Endothelial cell of umbilical vein (primary cell): ENCODE results near the gene MASP1. TPM values are rescaled to one million over a fixed set of nuclear protein-coding genes. Genes with fewer than 3 reads are reported as not detected.

ENCODE experiments used
- BruUV-seq: library from RNA; stranded (reverse); fragments of 400-500 nt; replicated peaks from 2 replicates; lab custom pipeline; 2021; lab: Mats Ljungman, UMichigan
- CTCF ChIA-PET: fragments of 300-600, 350-600 bp; sonication (Branson Sonifier 250); formaldehyde crosslinking; loops from one replicate; lab custom pipeline; 2021; ENCODE audit warnings: antibody characterized with exemption, inconsistent platforms; lab: Charles Lee
- POLR2A ChIA-PET: fragments of 300-600, 350-600 bp; sonication (Branson Sonifier 250); formaldehyde crosslinking; loops from one replicate; lab custom pipeline; 2021; ENCODE audit warnings: antibody characterized with exemption, inconsistent platforms; lab: Charles Lee
- DNase-seq: peaks from one replicate; pipeline ENCODE4 v3.0.0-alpha.2; 2011; ENCODE audit warnings: low read depth, low spot score
- FAIRE-seq: peaks from 2 replicates; lab custom pipeline; 2011; peaks lifted over from hg19 to GRCh38; lab: Jason Lieb, UNC
- H2AFZ ChIP-seq: 2 replicates; pipeline ENCODE4 v1.6.0; 2012; ENCODE audit warnings: low read depth, low read length, control low read depth, inconsistent platforms
- H3K27ac ChIP-seq: 2 replicates; pipeline ENCODE4 v1.5.1; 2011; ENCODE audit warnings: low read depth, mild to moderate bottlenecking, control low read depth, low read length, moderate library complexity; ENCODE audit not compliant: insufficient read depth
- H3K27me3 ChIP-seq, 2 experiments: 2 replicates each; pipeline versions ENCODE4 v1.6.0 to v1.6.1; 2011; ENCODE audit warnings: low read length in 2 of 2, mixed read lengths in 1 of 2; ENCODE audit not compliant: control insufficient read depth in 2 of 2, insufficient read depth in 2 of 2
- H3K36me3 ChIP-seq, 2 experiments: 2 replicates in 1 of 2; 3 replicates in 1 of 2; pipeline ENCODE4 v1.5.1; 2011; ENCODE audit warnings: low read length in 2 of 2, mild to moderate bottlenecking in 1 of 2, moderate library complexity in 1 of 2; ENCODE audit not compliant: control insufficient read depth in 2 of 2, insufficient read depth in 2 of 2; ENCODE audit errors: extremely low read depth in 1 of 2
- H3K4me1 ChIP-seq: 3 replicates; pipeline ENCODE4 v1.5.1; 2011; ENCODE audit warnings: mild to moderate bottlenecking, low read length; ENCODE audit not compliant: control insufficient read depth, insufficient read depth; ENCODE audit errors: extremely low read depth
- H3K4me2 ChIP-seq: 2 replicates; pipeline ENCODE4 v1.6.1; 2011; ENCODE audit warnings: low read length, control low read depth, mixed read lengths; ENCODE audit not compliant: insufficient read depth
- H3K4me3 ChIP-seq, 3 experiments: fragments of 200-600 bp in 1 of 3; sonication (generic), shearing (Covaris generic) in 1 of 3; replicated peaks in 1 of 3; 2 replicates each; pipeline ENCODE4 v1.5.1; 2011 to 2016; ENCODE audit warnings: control low read depth in 3 of 3, low read length in 3 of 3, mild to moderate bottlenecking in 2 of 3, inconsistent platforms in 1 of 3, low read depth in 1 of 3, moderate library complexity in 1 of 3; ENCODE audit not compliant: insufficient read depth in 1 of 3
- H3K79me2 ChIP-seq: 2 replicates; pipeline ENCODE4 v1.6.0; 2012; ENCODE audit warnings: low read length, inconsistent platforms; ENCODE audit not compliant: control insufficient read depth, insufficient read depth
- H3K9ac ChIP-seq: replicated peaks from 2 replicates; pipeline ENCODE3; 2011; ENCODE audit warnings: low read length, control low read depth; ENCODE audit not compliant: insufficient read depth; ENCODE audit errors: extremely low read depth
- H3K9me1 ChIP-seq: replicated peaks from 3 replicates; pipeline ENCODE4 v1.6.0; 2011; ENCODE audit warnings: mild to moderate bottlenecking, low read length; ENCODE audit not compliant: control insufficient read depth, insufficient read depth; ENCODE audit errors: extremely low read depth
- H3K9me3 ChIP-seq: replicated peaks from 2 replicates; pipeline ENCODE4 v1.5.1; 2012; ENCODE audit warnings: low read length, inconsistent platforms; ENCODE audit not compliant: control insufficient read depth, insufficient read depth
- H4K20me1 ChIP-seq: replicated peaks from 2 replicates; pipeline ENCODE3; 2011; ENCODE audit warnings: mild to moderate bottlenecking, low read length; ENCODE audit not compliant: control insufficient read depth, insufficient read depth; ENCODE audit errors: extremely low read depth
- CTCF ChIP-seq, 2 donors: IDR thresholded peaks; 1 replicate in 1 of 2; 2 replicates in 1 of 2; pipeline ENCODE4 v1.5.1; 2011; ENCODE audit warnings: low read length in 2 of 2, mild to moderate bottlenecking in 2 of 2, moderate library complexity in 2 of 2, control low read depth in 1 of 2, inconsistent platforms in 1 of 2, low read depth in 1 of 2; ENCODE audit not compliant: insufficient read depth in 1 of 2; ENCODE audit errors: extremely low read depth in 1 of 2
- EZH2 ChIP-seq: IDR thresholded peaks from 2 replicates; pipeline ENCODE4 v1.6.1; 2012; ENCODE audit warnings: borderline replicate concordance, low read depth, mild to moderate bottlenecking, moderate library complexity, low read length, inconsistent platforms; ENCODE audit not compliant: severe bottlenecking
- FOS ChIP-seq: IDR thresholded peaks from 2 replicates; pipeline ENCODE4 v1.6.1; 2011; ENCODE audit warnings: mild to moderate bottlenecking, low read length, moderate library complexity, borderline replicate concordance; ENCODE audit not compliant: insufficient read depth
- GATA2 ChIP-seq: IDR thresholded peaks from 2 replicates; pipeline ENCODE4 v1.7.0; 2011; ENCODE audit warnings: low read depth, mild to moderate bottlenecking, moderate library complexity, mixed read lengths, low read length; ENCODE audit not compliant: insufficient read length, insufficient read depth
- JUN ChIP-seq: IDR thresholded peaks from 2 replicates; pipeline ENCODE4 v1.6.1; 2011; ENCODE audit warnings: borderline replicate concordance, low read depth; ENCODE audit not compliant: insufficient read length, insufficient read depth
- MAX ChIP-seq: IDR thresholded peaks from 2 replicates; pipeline ENCODE4 v1.6.1; 2011; ENCODE audit not compliant: insufficient read depth, insufficient read length
- MYC ChIP-seq: IDR thresholded peaks from one replicate; pipeline ENCODE4 v1.6.1; 2011; ENCODE audit warnings: mild to moderate bottlenecking, low read depth, low read length
- POLR2A ChIP-seq: IDR thresholded peaks from 2 replicates; pipeline ENCODE4 v1.6.1; 2012; ENCODE audit warnings: low read depth, mild to moderate bottlenecking, control low read depth, low read length
- POLR2AphosphoS5 ChIP-seq: IDR thresholded peaks from 2 replicates; pipeline ENCODE4 v1.6.1; 2012; ENCODE audit warnings: low read depth, mild to moderate bottlenecking, control low read depth, low read length, moderate library complexity; ENCODE audit not compliant: insufficient read depth
- dilution Hi-C: fragments of 300-500 bp; cut with MboI; formaldehyde crosslinking; loops from one replicate; pipeline ENCODE4 v1.15.0; 2019; ENCODE audit warnings: low sequenced_read_pairs; ENCODE audit not compliant: extremely low pct_ligation_motif_present
- intact Hi-C: fragments of 100-400 bp; cut with micrococcal nuclease; formaldehyde crosslinking; loops from one replicate; pipeline ENCODE4 v1.10.0; 2022
- polyA plus RNA-seq, 4 experiments: library from polyadenylated mRNA; depleted of rRNA in 3 of 4; stranded (reverse) in 3 of 4; unstranded in 1 of 4; fragments of >200 nt; gene quantifications; 2 replicates each; pipeline versions ENCODE4 v1.2.1 to v1.2.3, GENCODE V29; 2011 to 2012; ENCODE audit warnings: missing spikeins in 1 of 4
- total RNA-seq: library from RNA; stranded (reverse); gene quantifications from 2 replicates; pipeline ENCODE4 v1.2.3, GENCODE V29; 2021

The MASP1 gene
- total and polyA plus RNA-seq, 2 donors (not counting 3 experiments of a cell fraction or from before 2014, with no cell fraction given): 0.31 to 0.50 TPM

DNA sequence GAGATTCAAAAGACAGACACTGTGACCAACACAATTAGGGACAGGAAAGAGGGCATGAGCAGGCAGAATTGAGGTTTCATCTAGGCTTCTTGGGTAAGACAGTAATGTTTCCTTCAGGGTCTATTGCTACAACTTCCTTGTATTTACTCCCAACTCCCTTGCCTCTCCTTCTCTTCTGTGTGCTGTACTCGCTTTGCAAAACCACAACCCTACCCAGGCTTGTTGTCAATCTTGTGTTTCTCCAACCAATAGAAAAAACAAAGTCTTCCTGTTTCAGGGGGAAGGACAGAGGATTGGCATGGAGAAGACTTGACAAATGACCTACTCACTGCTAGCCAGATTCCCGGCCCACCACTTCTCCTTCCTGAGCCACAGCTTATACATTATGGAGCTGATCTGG lies 36.3 kb upstream of the MASP1 start:
- POLR2A ChIA-PET: no interaction called here
- Histone ChIP-seq H3K36me3 (no peaks in the 10 kb centered on the region), H3K4me1 (no peaks in the 10 kb centered on the region), H3K9me3 (no peaks in the 10 kb centered on the region), H4K20me1 (no peaks in the 10 kb centered on the region), H3K9me1 (no peaks in the 10 kb centered on the region), H3K79me2 (no peaks in the 10 kb centered on the region), H3K4me3 (no peak overlapping the region), H2AFZ (no peak overlapping the region), H3K27ac (no peak overlapping the region), H3K4me2 (no peak overlapping the region), H3K27me3 (no peaks in the 10 kb centered on the region), H3K9ac (no peak overlapping the region)
- intact Hi-C loops: no loop called here
- TF ChIP-seq POLR2A: no peak
- TF ChIP-seq GATA2: no peak
- TF ChIP-seq MYC: no peak
- no peak for TF ChIP-seq POLR2AphosphoS5
- TF ChIP-seq CTCF (IDR thresholded peaks at IDR 0.05; ENCODE audit: extremely low read depth in 1 of 2, insufficient read depth in 1 of 2, low read depth in 1 of 2, low read length in 2 of 2): no peak
- no peak for TF ChIP-seq MAX
- TF ChIP-seq JUN: no peak
- no peak for TF ChIP-seq EZH2
- no peak for TF ChIP-seq FOS
- BruUV-seq: no TSS peak
- CTCF ChIA-PET: interaction anchor here (0.6 to 12.9 kb wide), 3 partner anchors 9 to 354 kb away, joined by 3 to 486 read pairs (median 23); no protein-coding TSS in a partner anchor
- dilution Hi-C loops: no loop called here
- DNase-seq (no peak), FAIRE-seq (no peak)
